Fibroblast of skin of back (primary cell): ENCODE data around the gene TARP.
"Not testable (repeated sequence)": the region's sequence is repeated elsewhere in the genome, so short reads cannot be mapped to it uniquely, and the experiment has no call there.

ENCODE experiments used
- DNase-seq: peaks from one replicate; pipeline ENCODE4 v3.0.0-alpha.2; 2013

The TARP gene

DNA sequence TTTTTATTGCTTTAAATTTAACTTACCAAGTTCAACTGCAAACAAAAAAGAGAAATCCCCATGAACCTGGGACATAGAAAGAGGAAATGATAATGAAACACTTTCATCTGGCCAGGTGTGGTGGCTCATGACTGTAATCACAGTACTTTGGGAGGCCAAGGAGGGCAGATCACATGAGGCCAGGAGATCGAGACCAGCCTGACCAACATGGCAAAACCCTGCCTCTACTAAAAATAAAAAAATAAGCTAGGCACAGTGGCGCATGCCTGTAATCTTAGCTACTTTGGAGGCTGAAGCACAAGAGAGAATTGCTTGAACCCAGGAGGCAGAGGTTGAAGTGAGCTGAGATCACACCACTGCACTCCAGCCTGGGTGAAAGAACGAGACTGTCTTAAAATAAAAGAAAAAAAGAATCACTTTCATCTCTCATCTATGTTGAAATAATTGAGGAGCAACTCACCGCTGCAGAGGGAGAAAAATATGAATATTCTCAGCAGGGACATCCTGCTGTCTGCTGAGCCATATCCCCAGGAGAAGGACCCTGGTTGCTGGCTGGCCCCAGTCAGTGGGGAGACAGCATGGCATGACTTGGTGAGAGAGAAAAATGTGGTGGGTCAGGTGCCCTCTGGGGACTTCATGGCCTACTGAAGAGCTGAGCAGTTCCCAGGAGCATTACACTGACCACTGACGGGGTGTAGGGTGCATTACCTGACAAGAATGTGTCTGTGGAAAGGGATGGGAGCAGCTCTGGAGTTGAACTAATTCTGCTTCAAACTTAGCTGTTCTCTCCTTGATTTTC lies 22.8 kb upstream of the TARP start:
- no peak for DNase-seq

DNA sequence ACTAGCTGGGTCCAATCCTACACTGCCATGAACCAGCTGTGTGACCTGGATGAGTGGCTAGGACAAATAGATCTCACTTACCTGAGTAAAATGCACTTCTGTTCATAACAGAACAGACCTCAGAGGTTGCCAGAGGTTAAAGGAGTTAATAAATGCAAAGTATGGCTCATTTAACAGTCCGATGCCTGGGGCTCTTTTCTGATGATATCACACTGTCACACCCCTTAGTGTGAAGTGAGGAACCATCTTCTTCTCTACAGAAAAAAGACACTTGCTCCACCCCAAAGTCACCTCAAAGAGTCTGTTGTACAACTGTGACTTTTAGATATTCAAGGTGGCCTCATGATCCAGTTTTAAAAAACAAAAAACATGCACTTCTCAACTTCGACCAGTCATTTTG lies 21.5 kb upstream of the TARP start:
- DNase-seq: no peak

DNA sequence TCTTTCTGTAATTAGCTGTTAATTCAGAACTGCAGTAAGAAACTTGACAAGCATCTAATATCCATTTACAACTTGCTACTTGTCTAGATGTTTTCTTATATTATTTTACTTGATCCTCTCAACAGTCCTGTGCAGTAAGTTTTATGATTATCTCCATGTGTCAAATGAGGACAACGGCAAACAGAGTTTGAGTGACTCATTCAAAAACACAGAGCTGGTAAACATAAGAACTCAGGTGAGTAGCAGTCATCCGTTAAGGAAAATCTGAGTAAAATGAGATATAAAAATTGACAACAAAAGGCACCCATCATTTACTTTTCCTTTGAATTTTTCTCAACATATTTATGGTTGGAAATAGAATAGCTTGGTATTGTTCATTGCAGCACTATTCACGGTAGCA lies 19.0 kb upstream of the TARP start:
- DNase-seq: no peak

DNA sequence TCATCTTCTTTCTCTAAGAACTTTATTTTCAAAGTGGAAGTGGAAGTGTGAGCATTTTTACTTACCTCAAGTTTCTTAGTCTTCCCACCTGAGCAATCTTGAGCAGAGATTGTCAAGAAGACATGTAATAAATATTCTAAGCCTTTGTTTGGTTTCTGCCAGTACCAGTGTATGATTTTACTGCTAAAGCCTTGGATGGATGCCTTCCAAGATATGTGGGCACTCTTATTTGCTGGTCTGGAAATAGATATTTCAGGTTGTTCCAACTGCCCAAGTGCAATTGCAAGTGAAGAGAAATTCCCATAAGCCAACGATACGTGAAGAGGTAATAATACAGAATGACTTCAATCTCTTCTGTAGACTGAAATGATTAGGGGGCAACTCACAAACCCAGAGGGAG lies 18.2 kb upstream of the TARP start:
- DNase-seq: no peak

DNA sequence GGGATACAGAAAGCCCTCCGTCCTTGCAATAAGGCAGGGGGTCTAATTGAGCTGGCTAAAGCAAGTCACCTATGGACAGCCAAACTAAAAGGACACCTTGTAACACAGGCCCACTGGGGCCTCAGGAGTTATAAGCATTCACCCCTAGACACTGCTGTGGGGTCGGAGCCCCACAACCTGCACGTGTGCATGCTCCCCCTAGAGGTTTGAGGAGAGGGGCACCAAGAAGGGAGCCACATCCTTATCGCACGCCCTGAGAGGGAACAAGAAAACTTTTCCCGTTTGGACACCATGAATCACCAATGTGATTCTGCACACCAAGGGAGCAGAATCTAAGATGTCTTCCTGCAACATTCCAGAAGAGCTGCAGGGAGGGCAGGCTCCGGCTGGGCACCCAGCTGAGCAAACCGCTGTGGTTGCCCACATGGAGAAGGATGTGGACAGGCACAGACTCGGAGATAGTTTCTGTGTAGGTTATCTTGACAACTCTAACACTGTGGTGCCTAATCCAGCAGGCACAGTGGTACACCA lies 17.7 kb upstream of the TARP start:
- no peak for DNase-seq

DNA sequence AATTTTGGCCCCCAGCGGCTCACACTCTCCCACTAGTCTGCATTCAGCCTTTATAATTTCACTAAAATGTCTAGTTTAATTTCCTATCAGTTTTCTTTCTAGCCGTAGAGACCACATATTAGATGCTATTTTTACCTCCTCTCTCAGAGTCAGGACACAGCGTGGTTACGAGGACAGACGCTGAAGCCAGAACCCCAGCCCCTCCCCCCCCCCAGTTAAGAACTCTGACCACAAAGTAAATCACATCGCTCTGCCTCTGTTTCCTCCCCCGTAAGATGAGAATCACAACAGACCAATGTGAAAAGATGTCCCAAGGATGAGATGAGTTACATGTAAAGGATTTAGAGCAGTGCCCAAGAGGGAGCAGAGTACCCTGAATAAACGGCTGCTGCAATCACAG lies 11.1 kb upstream of the TARP start:
- DNase-seq: no peak

DNA sequence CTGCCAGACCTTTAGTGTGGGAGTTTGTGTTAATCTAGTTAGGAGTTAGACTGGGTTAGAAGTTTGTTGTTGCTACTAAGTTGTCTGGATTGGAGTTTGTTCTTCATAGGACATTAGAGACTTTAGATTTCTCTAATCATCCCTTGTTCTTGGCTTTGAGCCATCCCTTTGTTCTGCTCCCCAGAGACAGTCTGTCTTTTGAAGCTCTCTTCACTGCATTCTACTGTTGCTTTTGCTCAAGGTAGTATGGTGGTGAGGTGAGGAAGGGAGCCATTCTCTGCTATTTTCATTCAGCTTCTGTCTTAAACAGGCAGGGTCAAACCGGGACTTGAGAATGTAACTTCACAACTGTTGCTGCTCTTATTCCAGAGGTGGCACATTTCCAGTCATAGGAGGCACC lies 10.4 kb upstream of the TARP start:
- no peak for DNase-seq

DNA sequence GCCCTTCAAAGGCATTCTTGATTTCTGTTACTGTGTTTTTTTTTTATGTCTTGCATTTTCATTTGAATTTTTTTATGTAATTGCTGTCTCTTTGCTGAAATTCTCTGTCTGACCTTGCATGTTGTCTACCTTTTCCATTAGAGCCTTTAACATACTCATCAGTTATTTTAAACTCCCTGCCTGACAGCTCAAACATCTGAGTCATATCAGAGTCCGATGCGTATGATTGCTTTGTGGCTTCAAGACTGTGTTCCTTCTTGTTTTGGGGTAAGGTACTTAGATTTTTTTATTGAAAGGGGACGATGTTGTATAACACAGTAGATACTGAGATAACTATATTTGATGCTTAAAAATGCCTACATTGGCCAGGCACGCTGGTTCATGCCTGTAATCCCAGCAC lies 9.7 kb upstream of the TARP start:
- DNase-seq: no peak

DNA sequence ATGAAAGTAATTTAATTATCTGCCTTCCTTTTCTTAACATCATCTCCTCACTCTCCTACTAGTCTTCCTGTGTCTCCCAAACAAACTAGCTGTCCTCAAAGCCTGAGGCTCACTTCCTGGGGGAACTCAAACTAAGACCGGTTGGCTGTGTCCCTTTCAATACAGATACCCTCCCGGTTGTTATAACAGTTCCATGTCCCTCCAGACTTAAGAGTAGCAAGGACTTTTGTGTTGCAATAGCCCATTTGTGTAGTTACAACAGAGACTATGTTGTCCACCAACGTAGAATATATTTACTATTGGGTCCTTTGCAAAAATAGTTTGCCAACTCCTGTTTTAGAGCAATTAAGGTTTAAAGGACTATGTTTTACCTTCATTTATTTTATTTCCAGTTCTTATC lies 8.6 kb upstream of the TARP start:
- no peak for DNase-seq

DNA sequence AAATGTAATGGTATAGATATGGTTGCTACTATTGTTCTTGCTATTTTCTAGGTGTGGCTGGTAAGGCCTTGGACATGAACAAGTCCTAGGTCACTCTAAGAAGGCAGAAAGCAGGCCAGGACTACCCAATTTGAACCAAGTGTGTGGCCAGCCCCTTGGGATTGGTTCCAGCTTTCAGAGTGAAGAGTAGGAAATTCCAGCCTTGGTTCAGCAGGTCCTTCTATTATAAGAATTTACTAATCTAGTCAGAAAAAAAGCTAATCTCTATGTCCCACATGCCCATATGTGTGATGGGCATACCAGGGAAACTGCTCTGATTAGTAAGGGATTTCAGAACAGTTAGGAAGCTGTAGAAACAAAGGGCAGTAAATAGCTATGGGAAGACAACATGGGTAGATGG lies 7.8 kb upstream of the TARP start:
- no peak for DNase-seq

DNA sequence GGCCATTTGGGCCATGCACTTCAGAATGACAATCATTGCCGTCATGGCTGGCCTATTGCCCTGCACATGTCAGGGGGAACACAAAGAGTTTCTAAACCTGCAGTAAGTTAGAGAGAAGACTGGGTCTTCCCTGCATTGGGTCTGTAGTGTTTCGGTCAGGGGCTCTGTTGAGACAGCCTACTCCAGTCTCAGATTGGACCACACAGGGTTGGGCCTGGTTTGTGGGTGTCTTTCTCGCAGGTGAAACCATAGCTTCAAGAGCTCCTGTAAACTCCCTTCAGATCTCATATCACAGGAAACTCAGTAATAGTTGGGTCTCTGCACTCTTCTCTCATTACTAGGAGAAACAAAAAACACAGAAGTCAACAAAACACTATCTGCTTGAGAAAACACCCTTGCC lies 7.3 kb upstream of the TARP start:
- no peak for DNase-seq

DNA sequence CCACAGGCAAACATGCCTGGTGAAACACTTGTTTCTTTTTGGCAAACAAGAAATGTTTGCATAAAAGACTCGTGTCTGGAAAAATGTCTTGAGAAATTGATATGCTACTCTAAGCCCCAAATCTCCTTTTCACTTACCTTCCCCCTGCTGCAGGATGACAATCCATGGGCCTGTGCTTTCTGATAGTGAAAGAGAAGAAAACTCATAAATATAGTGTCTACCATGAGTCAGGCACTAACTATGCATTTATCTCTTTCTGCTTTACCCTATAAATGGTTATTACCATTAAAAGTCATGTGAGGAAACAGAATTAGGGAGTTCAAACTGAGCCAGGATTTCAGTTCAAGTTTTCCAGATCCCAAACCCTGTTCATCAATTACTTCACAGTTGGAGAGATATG lies 6.6 kb upstream of the TARP start:
- no peak for DNase-seq

DNA sequence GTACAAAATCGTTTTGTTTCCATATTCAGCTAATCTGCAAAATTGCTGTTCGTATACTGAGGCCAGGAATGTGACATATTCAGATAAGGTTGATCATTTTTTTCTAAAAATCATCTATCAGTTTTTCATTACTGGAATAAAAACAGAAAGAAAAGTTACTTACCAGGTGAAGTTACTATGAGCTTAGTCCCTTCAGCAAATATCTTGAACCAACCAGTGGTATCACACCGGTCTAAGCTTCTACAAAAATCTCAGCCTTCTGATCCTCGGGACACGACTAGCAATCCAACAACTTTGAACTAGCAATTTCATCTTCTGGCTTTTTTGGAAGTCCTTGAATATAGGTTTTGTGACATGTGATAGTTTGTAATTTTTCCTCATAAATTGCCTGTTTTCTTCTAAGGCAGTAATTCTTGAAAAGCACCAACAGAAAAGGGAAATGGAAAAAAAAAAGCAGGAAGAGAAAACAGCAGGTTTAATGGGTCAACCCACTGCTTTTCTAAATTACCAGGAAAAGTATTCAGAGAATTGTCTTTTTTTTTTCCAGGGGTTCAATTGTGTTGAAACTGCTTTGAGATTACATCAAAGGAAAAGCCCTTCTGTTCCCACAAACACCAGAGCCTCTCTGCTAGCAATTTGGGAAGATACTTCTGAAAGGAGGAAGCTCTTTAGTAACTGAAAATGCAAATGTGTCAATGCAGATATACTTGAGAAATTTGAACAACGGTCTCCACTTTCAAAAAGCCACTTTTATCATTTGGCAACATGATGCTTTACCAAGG lies 2.9 kb upstream of the TARP start:
- no peak for DNase-seq

DNA sequence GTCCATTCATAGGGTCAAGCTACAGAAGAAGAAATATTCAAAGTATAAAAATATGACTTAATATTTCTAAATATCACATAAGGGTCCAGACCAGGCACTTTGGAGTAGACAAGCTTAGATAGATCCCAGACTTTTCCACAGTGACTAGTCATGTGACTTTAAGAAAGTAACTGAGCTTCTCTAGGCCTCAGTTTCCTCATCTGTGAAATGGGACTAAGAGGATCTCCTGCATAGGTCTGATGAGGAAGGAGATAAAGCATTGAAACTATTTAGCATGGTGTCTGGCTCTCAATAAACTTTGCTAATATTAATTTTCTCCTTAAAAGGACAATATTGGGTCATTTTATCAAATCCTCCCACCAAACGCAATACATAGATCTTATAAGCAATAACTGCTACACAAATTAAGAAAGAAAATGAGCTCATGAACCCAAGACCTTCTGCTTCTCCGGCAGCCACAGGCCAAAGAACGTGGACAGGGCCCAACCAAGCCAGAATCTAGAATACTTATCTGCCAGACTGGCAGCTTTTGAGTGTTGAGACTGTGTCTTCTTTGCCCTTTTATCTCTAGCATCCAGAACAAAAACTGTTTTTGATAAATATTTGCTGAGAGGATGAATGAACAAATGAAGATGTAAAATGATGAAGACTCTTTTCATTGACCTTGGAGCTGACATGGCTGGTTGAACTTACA lies 1.6 kb upstream of the TARP start:
- no peak for DNase-seq

DNA sequence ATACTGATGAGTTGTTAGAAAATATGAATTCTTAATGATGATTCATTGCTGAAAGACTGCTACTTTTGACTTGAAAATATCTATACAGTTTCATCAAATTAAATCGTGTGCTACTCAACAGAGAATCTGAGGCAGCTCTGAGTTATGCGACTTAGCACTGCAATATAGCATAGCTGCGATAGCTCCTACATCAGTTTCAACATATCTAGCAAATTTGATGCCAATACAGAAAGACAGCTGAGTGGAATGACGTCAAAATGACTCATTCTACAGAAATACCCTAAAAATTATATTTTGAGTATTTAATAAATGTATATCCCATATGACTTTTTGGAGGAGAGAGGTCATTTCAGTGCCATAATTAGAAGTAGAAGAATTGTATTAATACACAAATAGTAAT lies 1.1 kb upstream of the TARP start:
- DNase-seq: peak; percentile 33

DNA sequence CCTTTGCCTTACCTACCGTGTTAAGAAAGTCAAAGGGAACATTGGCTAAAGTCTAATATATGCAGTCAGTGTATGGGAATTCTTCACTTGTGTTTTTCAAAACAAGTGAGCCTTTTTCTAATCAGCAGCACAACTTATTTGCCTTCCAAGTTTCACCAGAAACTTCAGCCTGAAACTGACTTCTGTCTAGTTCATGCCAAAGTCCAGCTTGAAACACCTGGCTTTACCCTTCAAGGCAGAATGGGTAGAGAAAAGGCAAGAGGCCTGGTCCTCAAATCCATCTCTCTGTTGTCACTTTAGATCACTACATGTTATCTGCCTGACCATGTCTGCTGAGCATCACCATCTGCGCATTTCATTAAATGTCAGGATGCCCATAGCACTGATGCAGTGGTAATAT lies 3.0 kb downstream of the TARP start:
- DNase-seq: not testable (repeated sequence)

DNA sequence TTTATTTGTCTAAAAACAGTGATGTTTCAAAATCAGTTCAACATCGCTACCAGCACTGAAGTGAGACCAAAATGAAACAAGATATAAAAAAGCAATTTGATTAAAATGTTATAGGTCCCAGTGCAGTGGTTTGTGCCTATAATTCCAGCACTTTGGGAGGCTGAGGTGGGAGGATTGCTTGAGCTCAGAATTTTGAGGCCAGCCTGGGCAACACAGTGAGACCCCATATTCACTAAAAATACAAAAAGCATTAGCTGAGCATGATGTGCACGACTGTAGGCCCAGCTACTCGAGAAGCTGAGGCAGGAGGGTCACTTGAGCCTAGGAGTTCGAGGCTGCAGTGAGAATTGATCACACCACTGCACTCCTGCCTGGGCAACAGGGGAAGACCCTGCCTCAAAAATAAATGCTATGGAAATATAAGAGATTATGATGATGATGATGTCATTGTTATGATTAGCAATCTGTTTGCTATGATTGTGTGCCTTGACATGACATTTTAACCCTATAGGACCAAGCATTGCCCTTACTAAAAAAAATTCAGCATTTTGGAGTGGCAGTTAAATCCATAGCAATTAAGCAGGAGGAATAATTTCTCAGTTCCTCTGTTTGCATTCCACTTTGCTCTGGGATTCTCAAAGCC lies 3.6 kb downstream of the TARP start:
- DNase-seq: not testable (repeated sequence)

DNA sequence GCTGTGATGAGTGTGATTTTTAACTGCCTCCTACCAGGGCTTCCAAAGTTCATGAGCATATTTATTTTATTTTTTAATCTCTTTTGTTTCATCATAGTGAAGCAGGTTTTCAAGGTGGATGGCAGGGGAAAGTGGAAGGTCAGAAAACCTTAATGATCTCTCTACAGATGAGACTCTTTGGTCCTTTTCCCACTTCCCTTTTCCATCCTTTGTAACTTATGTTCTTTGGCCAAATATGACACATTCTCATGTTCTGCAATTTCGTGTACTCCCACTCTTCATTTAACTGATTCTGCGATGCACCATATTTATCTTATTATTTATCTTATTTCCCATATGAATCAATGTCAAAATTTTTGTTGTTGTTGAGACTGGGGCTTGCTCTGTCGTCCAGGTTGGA lies 7.5 kb downstream of the TARP start:
- DNase-seq: not testable (repeated sequence)

DNA sequence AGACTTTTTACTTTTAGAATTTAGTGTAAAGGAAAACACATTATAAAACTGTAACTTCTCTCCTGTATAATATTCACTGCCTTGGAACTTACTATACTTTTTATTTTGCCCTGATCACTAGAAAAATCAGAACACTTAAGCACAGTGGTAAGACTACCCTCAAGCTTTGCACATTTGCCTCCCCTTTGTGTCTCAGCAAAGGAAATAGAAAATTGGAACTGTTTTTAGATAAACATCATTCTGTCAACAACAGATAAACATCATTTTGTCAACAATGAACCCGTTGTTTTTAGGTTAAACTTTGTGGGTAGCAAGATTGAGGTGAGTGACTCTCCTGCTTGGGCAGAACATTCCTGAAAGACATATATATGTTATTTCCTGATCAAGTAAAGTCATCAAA lies 8.8 kb downstream of the TARP start:
- not testable (repeated sequence) for DNase-seq

DNA sequence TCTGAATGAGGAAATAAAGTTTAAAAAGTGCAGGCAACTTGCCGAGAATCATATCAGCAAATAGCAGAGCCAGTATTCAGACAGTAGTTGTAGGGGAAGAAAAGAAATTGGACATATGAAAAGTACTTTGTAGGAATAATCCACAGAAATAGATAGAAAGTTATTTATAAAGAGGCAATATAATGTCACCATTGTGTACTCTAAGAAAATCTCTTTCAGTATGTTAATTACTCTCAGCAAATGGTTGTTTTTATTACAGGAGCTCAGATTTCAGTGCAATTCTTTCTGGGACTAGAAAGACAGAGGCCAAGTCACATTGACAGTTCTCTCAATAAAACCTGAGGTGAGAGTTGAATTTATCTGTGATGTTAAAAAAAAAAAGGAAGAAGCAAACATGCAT lies 10.2 kb downstream of the TARP start:
- not testable (repeated sequence) for DNase-seq

DNA sequence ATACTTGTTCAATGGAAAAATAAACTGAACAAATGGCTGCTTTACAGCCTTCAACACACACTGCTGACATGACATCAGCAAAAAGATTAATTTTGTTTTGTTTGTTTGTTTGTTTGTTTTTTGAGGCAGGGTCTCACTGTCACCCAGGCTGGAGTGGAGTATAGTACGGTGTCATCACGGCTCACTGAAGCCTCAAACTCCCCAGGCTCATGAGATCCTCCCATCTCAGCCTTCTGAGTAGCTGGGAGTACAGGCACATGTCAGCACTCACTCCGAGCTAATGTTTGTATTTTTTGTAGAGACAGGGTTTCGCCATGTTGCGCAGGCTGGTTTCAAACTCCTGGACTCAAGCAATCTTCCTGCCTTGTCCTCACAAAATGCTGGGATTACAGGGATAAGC lies 10.9 kb downstream of the TARP start:
- no peak for DNase-seq

DNA sequence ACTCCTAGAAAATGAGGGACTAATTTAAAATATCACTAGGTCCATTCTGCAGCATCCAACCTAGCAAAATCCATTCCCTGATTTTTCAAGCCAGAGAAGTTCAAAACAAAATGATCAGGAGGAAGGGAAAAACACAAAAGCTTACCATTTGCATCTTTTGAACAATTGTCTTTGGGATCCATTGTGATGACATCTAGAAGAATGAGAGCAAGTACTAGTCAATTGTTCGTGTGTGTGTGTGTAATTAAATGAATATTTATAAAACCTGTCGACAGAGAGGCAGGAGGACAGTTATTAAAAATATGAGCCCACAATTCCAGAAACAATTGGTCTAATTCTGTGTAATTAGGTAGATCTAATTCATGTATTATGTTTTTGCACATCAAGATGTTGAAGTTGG lies 11.4 kb downstream of the TARP start:
- DNase-seq: not testable (repeated sequence)

DNA sequence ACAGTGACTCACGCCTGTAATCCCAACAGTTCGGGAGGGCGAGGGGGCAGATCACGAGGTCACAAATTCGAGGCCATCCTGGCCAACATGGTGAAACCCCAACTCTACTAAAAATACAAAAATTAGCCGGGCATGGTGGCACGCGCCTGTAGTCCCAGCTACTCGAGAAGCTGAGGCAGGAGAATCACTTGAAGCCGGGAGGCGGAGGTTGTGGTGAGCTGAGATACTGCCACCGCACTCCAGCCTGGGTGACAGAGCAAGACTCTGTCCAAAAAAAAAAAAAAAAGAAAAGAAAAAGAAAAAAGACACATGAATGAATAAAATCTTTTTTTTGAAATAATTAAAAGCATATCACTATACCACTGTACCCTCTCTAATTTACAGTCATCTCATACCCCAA lies 11.8 kb downstream of the TARP start:
- not testable (repeated sequence) for DNase-seq
